GM10248 (cell line): ENCODE measurements around the gene ASB5.
"Not testable (repeated sequence)": the region's sequence is repeated elsewhere in the genome, so short reads cannot be mapped to it uniquely, and the experiment has no call there.

Experiments used
- CTCF ChIA-PET: fragments of 300-600 bp; sonication (Branson Sonifier 250); formaldehyde crosslinking; extraction: SDS; loops from one replicate; lab custom pipeline; 2021; ENCODE audit warnings: antibody characterized with exemption; lab: Yijun Ruan, JAX
- POLR2A ChIA-PET: fragments of 350-650 bp; sonication (Branson Sonifier 250); formaldehyde crosslinking; extraction: SDS; loops from one replicate; lab custom pipeline; 2020; ENCODE audit warnings: antibody characterized with exemption; lab: Yijun Ruan, JAX
- DNase-seq: peaks from one replicate; pipeline ENCODE4 v3.0.0; 2012; ENCODE audit errors: extremely low spot score
- CTCF ChIP-seq: IDR thresholded peaks from 2 replicates; pipeline ENCODE4 v1.5.1; 2012; ENCODE audit warnings: mild to moderate bottlenecking, low read depth; ENCODE audit errors: extremely low read depth, missing control alignments, control extremely low read depth

The ASB5 gene

GRCh38 chr4:176287546-176287945 lies 18.5 kb upstream of the ASB5 start:
- ChIA-PET POLR2A (no interaction called here), CTCF (interaction anchor here (1.2 to 1.7 kb wide), 3 partner anchors 9 to 11 kb away, joined by 3 to 4 read pairs (median 4); no protein-coding TSS in a partner anchor)
- no peak for DNase-seq
- TF ChIP-seq CTCF: no peak

GRCh38 chr4:176286728-176287127 lies 17.7 kb upstream of the ASB5 start:
- POLR2A ChIA-PET: no interaction called here

GRCh38 chr4:176279560-176279959 lies 10.5 kb upstream of the ASB5 start:
- CTCF ChIA-PET: interaction anchor here (1.2 kb wide), 1 partner anchor 12 kb away, joined by 3 read pairs; no protein-coding TSS in a partner anchor
- DNase-seq, POLR2A ChIA-PET: not testable (repeated sequence)

More at GRCh38 chr4:176286728-176287127, 17.7 kb upstream of the ASB5 start:
- no peak for TF ChIP-seq CTCF
- CTCF ChIA-PET: interaction anchor here (1.2 to 1.7 kb wide), 5 partner anchors 8 to 22 kb away, joined by 3 to 5 read pairs (median 4); no protein-coding TSS in a partner anchor
- no peak for DNase-seq

- peak; percentile 34 for DNase-seq
- peak; percentile 49 for TF ChIP-seq CTCF
- ChIA-PET POLR2A (no interaction called here), CTCF (interaction anchor here (0.7 to 2.0 kb wide), 6 partner anchors 10 to 264 kb away, joined by 3 to 6 read pairs (median 4); no protein-coding TSS in a partner anchor)
These were observed 8.3 kb upstream of the ASB5 start for GRCh38 chr4:176277162-176277904.

GRCh38 chr4:176276710-176277109 lies 7.7 kb upstream of the ASB5 start:
- no peak for DNase-seq
- CTCF ChIA-PET: interaction anchor here (1.1 to 2.0 kb wide), 4 partner anchors 10 to 126 kb away, joined by 4 to 6 read pairs (median 6); no protein-coding TSS in a partner anchor
- no peak for TF ChIP-seq CTCF
- POLR2A ChIA-PET: no interaction called here

GRCh38 chr4:176274441-176274840 lies 5.4 kb upstream of the ASB5 start:
- POLR2A ChIA-PET: no interaction called here
- CTCF ChIA-PET: no interaction called here
- TF ChIP-seq CTCF: no peak
- DNase-seq: no peak

GRCh38 chr4:176273736-176274135 lies 4.7 kb upstream of the ASB5 start:
- CTCF ChIA-PET: interaction anchor here (0.7 kb wide), 1 partner anchor 15 kb away, joined by 3 read pairs; no protein-coding TSS in a partner anchor
- POLR2A ChIA-PET: no interaction called here
- no peak for TF ChIP-seq CTCF
- DNase-seq: no peak
